Islet of Langerhans (tissue), 1 donor: ENCODE measurements around the gene SLC6A4.
"Not testable (repeated sequence)": the region's sequence is repeated elsewhere in the genome, so short reads cannot be mapped to it uniquely, and the experiment has no call there.

Experiments
- FAIRE-seq: peaks from one replicate; lab custom pipeline; 2011; peaks lifted over from hg19 to GRCh38; lab: Jason Lieb, UNC

The SLC6A4 gene

DNA sequence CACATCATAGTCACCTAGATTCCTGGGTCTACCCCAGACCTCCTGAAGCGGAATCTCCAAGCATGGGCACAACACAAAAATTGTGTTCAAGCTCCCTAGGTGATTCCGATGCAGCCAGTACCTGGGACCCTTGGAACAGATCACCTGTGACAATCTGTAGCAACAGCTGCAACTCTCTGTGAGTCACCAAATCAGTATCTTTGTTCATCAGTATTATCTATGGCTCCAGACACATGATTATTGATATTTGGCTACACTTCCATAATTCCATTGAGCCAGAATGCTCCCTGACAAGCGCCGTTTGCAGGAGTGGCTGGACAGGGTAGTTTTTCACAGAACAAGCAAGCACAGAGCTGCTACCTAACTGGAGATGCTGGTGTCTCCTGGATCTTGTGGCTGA is 16.2 kb downstream of the SLC6A4 start:
- no peak for FAIRE-seq

DNA sequence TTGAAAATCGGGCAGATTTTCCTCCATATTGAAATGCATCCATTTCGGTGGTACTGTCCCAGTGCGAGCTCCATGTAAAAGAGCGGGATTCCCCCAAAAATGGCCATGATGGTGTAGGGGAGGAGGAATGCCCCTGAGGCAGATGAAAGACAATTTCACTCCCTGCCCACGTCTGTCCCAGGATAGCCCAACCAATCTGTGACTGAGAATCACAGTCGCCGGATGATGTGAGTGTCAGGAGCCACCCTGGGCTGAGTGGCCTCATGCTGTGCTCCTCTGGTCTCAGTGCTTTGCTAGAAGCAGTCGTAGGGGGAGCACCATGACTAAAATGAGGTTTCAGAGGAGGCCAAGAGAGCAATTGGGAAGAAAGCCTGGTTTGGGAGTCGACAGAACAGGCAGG is 16.7 kb downstream of the SLC6A4 start:
- no peak for FAIRE-seq

DNA sequence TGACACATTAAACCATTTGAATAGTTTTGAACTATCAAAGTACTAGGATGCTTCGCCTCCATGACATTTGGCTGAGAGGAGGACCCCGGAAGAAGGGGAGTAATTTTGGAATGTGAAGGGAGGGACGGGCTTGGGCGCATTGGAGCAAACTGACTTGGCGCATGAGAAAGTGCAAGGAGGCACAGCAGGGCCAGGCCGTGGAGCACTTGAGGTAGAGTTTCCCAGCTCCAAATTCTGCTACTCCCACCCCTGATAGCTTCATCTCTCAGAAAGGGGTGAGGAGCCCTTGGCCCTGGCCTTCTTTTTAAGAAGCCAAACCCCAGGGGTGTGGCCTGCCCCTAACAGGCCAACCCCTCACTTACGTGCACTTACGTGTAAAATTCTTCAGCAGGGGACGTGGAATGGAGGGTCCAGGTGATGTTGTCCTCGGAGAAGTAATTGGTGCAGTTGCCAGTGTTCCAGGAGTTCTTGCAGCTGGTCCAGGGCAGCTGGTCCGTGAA is 17.7 kb downstream of the SLC6A4 start:
- no peak for FAIRE-seq

DNA sequence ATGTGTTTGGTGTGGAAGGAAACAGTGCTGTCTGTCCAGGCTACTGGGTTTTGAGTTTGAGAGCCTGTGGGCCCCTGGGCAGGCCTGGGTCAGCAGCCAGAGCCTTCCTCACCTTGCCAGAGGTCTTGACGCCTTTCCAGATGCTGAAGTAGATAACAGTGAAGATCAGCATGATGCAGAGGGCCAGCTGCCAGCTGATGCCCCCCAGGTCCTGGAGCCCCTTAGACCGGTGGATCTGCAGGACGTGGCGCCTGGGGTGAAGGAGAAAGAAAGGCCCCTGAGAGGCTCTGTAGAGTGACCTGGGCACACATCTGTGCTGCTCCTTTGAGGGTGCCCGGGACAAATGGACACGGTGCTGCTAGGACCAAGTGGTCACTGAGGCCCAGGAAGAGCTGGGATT is 18.4 kb downstream of the SLC6A4 start:
- no peak for FAIRE-seq

DNA sequence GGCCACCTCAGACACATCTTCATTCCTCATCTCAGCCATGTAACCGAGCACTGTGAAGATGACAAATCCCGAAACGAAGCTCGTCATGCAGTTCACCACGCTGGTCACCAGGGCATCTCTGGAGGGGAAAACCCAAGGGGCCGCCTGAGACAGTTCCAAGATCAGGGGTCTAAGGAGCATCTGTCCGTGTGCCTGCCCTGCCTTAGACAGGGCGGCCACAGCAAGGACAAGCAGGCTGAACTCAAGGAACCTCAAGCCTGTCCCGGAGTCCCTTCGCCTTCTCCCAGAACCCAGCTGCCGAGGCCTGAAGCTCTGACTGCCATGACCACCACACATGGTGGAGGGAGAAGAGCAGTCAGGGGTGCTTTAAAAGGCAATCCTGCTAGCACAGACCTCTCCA is 22.7 kb downstream of the SLC6A4 start:
- no peak for FAIRE-seq

DNA sequence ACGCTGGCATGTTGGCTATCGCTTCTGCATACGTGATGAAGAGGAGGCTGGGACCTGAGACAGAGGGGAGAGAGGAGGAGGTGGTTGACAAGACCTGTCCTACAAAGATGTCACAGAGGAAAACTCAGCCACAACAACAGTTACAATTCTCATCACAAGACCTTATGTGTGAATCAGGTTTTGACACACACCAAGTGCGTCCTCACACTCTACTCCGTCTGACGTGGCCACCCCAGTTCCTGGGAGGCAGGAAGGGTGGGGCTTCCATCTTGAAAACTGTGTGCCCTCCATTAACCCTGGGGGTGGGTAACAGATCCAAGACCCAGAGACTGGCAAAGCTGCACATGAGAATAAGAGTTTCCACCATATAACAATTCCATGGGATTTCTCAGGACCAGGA is 24.1 kb downstream of the SLC6A4 start:
- FAIRE-seq: no peak

DNA sequence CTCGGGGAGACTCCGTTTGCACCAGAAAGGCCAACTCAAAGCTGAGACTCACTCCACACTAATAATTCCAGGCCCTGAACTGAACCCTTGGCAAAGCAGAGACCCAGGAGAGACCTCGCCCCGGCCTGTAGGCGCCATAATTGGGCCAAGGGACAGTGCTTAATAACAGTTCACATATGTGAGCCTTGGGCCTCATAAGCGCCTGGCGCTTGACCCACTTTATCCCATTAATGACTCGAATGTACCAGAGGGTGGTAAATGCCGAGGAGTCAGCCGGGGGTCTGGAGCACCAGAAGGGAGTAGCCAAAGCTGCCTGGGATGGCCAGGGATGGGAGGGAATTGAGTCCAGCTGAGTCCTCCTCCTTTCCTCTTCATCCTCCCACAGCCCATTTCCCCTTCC is 24.6 kb downstream of the SLC6A4 start:
- no peak for FAIRE-seq

DNA sequence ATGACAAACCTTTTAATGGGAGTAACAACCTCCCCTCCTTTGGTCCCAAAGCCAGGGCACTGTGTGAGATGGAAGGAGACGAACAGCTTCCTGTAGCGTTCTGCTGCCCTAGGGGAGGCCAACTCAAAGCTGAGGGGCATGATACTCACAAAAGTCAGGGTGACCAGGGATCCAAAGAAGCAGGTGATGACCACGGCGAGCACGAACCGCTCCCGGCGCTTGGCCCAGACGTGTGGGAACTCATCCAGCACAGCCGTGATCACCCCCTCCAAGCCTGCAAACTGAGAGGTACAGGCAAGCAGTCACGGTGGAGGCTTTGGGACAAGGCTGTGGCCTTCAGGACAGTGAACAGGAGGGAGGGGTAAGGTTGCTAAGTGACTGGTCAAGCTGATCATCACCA is 25.1 kb downstream of the SLC6A4 start:
- FAIRE-seq: no peak

DNA sequence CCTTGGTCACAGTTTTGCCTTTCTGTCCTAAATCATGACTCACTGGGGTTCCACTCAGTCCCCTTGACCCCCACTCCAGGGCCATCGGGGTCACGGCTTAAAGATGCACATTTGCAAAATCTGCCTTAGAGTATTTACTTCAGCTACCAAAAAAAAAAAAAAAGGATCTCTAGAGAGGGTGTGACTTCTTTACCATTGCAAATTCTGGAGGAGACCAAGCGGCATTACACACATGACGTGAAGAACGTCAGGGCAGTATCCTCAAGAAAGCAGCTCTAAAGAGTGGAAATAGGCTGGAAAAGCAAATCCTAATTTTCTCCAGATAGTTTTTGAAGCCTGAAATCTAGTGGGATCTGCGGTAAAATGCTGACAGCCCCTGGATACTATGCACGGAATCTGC is 25.6 kb downstream of the SLC6A4 start:
- FAIRE-seq: no peak

DNA sequence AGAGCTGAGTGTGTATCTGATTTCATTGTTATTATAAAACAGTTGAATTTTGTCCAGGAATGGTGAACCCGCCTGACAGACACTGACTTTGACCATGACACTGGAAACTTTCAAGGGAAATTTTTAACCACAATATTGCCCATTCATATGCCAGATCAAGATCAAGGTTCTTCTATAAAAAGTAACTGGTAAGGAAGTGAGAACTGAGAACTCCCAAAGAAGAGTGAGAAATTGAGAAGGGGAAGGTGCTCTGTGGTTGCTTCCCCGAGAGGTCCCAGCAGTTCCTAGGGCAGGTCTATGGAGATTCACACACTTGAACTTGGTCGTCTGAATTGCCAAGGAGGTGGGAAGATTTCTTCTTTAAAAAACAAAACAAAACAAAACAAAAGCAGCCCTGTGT is 27.3 kb downstream of the SLC6A4 start:
- FAIRE-seq: no peak

DNA sequence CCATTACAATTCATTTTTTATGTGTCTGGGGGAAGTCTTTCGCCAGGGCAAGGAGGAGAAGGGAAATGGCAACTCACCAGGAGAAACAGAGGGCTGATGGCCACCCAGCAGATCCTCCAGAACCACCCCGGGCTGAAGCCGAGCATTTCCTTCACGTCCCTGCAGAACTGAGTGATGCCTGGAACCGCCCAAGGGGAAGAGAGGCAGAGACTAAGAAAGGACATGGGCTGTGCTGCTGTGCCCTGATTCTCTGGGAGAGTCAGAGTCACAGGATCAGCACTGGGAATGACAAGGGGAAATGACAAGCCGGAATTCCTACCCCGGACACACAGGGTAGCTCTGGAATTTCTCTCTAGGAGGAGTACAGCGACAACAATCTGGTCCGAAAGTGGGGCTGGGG is 27.8 kb downstream of the SLC6A4 start:
- FAIRE-seq: no peak

DNA sequence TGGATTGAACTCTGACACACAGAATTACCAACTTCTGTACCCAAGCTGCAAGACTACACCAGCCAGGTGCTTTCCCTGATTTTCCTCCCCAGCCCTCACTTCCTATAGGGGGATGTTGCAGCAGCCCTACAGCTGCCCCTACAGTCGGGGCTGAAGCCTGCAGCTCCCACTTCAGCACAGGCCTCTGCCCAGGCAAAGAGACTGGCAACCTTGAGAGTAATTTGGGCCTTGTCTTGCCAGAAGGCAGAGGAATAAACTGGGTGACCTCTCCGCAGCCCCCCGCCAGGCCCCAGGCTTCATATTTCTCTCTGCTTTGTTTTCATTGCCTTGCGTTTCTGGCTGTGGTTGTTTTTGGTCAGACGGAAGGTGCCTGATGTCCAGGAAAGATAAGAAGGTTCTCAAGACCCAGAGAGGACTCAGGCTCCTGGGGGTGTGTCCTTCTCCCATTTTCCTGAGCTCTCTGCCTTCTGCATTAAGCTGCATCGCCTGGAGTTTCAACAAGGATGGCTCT is 32.0 kb downstream of the SLC6A4 start:
- FAIRE-seq: no peak

DNA sequence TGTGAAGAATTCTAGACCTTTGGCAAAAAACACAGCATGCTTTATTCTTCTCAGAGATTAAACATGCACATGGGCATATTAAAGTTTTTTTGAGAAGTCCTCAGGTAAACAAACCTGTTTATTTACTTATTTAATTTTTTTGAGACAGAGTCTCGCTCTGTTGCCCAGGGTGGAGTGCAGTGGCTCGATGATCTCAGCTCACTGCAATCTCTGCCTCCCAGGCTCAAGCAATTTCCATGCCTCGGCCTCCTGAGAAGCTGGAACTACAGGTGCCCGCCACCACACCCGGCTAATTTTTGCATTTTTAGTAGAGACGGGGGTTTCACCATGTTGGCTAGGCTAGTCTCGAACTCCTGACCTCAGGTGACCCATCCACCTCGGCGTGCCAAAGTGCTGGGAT is 34.8 kb downstream of the SLC6A4 start:
- not testable (repeated sequence) for FAIRE-seq

DNA sequence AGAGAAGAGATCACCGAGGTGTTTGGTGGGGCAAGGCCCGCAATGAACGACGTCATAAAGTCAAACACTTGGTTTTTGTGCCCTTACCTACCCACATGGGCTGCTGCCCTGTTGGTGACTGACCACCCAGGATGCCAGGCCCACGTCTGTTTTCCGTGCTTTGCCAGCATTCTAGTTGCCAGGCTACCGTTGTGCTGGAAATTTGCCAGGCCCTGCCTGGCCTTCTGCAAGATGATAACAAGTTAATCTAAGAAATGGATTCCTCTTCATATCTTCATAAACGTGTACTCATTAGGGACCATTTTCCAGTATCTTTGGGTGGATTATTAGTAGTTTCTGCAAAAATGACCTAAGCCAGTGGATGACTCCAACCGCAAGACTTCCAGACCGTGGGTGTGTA is 35.4 kb downstream of the SLC6A4 start:
- no peak for FAIRE-seq

DNA sequence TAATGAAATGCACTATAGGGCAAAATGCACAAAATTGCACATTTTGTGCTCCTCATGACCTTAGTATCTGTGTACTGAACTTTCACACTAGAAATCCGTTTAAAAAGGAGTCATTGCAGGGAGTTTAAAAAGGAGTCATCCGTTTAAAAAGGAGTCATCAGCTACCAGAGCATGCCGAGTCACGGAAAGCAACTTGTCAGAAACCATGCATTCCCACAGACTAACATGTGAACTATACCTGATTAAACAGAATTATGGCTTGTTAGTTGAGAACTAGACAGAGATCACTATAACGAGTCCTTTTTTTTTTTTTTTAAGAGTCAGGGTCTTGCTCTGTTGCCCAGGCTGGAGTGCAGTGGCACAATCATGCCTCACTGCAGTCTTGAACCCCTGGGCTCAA is 35.9 kb downstream of the SLC6A4 start:
- FAIRE-seq: no peak

DNA sequence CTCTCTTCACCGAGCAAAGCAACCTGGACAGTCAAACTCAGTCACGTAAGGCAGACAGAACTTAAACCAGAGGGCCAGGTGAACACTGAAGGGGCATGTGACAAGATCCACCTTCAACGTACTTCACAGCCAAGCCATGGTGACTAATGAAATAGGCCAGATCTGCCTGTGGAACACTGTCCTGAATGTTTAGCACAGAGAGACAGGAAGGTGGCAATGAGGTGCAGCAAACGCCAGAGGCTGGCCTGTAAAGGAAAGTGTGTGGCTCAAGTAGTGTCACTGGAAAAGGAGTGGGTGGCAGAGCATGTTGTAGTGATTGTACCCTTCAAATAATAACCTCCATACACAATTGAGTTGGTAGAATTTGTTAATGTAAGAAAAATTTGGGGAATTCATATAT is 38.1 kb downstream of the SLC6A4 start:
- no peak for FAIRE-seq

DNA sequence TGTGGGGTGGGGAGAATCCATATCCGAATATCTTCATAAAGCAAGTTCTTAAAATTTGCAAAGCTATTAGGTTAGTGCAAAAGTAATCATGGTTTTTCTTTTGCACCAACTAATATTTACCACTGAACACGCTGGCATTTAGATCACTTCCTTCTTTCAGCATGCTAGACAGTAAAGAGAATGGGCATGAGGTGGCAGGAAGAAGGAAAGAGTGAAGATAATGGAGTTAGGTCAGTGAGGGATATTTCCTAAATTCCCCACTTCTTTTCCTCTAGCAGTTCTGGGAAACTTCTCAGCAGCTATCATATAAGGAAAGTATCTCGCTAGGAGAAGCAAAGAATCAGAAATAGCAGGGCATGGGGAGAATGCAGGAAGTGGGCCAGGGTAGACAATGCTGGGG is 39.0 kb downstream of the SLC6A4 start:
- FAIRE-seq: no peak

DNA sequence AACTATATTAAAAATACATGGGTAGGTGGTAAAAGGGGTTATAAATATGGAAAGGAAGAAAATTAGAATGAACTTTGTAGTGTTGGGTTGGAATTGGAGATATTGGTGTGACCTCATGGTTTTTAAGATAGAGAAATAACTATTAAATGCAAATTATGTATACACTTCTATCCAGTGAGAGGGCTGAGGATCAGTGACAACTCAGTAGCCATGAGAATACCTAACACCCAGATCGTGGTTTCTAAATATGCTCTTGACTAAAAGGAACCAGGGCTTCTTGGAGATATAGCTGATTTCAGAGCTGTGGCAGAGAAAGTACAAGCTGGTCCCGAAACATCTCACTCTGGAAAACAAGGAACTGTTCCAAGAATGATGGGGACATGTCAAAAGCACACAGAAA is 44.4 kb downstream of the SLC6A4 start:
- FAIRE-seq: no peak

DNA sequence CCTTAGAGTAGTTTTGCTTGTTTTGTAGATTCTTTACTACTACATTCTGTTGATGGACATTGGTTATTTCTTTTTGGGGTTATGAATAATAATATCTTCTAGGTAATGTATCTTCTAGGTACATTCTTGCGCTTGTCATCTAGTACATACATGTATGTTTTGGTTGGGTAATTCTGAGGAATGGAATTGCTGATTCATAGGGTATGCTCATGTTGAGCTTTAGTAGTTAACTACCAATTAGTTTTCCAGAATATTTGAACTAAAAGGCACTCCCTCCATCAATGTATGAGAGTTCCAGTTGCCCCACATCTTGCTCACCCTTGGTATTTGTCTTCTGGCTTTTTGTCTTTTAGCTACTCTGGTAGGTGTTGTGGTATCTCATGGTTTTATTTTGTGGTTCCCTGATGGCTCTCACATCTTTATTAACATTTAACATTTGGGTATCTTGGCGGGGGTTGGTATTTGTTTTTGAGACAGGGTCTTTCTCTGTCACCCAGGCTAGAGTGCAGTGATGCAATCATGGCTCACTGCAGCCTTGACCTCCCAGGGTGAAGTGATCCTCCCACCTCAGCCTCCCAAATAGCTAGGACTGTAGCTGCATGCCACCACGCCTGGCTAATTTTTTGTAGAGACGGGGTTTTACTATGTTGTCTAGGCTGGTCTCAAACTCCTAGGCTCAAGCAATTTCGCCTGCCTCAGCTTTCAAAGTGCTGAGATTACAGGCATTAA is 47.1 kb downstream of the SLC6A4 start:
- FAIRE-seq: no peak

DNA sequence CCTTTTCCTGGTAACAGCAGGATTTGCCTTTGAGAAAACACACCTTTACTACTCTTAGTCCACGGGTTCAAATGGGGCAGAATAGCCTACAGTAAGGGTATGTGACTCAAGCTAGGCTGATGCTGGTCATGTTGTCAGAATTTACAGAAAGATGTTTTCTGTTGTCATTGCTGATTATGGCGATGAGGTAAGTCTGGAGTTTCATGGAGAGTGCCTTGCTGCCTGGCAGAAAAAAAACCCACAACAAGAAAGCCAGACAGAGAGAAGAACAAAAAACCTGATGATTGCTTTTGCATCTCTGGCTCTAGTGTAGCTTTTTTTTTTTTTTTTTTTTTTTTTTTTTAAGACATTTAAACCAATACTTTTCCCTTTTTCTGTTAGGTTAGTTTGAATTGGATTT is 47.9 kb downstream of the SLC6A4 start:
- no peak for FAIRE-seq

DNA sequence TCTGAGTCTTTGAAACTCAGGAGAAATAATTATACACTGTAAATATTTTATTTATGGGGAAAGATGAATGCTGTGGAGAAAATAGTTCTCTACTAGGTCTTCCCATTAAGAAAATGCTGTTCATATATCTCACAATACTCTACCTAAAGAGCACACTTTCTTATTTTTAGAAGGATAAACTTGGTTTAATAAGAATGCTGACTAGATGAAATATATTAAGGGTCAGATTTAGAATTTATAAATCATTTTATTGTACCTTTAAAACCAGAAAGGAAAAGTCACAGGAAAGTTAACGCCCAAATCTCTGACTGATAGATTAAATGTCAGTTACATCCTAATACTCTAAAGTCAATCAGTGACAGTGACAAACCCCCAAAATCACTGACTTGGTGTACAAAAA is 48.7 kb downstream of the SLC6A4 start:
- FAIRE-seq: no peak

DNA sequence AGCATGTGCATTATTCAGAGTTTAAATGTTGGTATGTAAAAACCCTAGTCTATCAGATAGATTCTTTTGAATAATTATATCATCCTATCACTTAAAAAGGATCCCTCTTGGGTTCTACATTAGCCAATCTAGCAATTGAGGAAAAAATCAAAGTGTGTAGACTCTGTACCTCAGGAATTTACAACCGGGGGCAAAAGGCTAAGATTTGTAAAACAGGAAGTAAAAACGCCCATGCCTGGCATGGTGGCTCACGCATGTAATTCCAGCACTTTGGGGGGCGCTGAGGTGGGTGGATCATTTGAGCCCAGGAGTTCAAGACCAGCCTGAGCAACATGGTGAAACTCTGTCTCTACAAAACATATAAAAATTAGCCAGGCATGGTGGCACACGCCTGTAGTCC is 58.6 kb downstream of the SLC6A4 start:
- FAIRE-seq: no peak

DNA sequence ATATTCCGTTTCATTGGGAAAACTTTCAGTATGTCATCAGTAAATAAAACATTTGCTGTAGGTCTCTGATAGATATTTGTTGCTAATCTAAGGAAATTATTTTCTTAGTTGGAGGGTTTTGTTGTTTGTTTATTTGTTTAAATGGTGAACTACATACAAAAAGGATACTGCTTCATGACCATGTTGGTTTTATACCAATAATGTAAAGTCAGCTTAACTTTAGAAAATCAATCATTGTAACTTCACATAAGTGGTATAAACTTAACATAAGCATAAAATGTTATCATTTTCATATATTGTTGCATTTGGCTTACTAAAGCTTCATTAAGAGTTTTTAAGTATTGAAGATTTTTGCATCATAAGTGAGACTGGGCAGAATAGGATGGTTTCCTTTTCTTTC is 60.9 kb downstream of the SLC6A4 start:
- no peak for FAIRE-seq

DNA sequence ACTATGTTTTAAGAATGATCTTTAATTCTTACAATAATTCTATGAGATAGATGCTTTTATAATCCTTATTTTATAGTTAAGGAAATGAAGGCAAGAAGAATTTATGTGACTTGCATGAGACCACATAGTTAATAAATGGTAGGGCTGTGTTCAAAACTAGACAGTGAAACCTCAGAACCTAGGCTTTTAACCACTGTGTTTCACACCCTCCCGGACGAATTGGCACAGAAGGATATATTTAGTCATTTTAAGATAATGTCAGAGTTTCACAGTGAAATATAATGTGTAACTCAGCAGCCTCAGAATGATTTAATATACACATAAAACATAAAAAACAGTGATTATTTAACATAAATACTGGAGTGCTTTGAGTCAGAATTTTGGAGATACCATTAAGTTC is 61.8 kb downstream of the SLC6A4 start:
- no peak for FAIRE-seq

DNA sequence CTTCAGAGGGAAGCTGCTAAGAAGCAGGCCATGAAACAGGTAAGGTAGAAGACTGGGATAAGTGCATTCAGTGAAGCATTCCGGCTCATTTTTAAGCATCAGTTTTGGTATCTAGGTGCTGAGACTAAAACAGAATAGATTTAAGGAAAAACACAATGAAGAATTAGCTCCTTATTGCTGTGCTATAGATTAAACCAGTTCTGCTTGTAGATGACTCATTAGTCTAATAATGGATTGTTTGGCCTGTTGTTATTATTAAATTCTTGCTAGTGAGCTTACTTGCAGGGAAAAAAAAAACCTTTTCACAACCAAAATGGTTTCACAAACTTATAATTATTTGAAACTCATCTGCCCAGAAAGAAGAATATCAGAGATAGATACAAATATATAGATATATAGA is 62.9 kb downstream of the SLC6A4 start:
- FAIRE-seq: no peak
